Thoracic aorta (tissue), 2 donors: ENCODE results near the gene USP7. TPM values are rescaled to one million over a fixed set of nuclear protein-coding genes. Genes with fewer than 3 reads are reported as not detected.

Source experiments
- ATAC-seq: fragments of 150-250 bp; one replicate; pipeline ENCODE4 v1.8.0; 2017; ENCODE audit warnings: low read depth; ENCODE audit not compliant: insufficient number of reproducible peaks, low FRiP score
- DNase-seq: peaks from one replicate; pipeline ENCODE4 v3.0.0-alpha.2; 2020; ENCODE audit warnings: low spot score
- H3K27ac ChIP-seq, 2 donors: fragments of 200-600 bp; sonication (generic); 1 replicate in 1 of 2; 2 replicates in 1 of 2; pipeline ENCODE4 v1.5.1; 2016; ENCODE audit warnings: mild to moderate bottlenecking in 2 of 2, moderate library complexity in 2 of 2
- H3K27me3 ChIP-seq: fragments of 200-600 bp; sonication (generic); replicated peaks from 2 replicates; pipeline ENCODE4 v1.6.0; 2016; ENCODE audit warnings: mild to moderate bottlenecking; ENCODE audit not compliant: insufficient read depth
- H3K36me3 ChIP-seq: fragments of 200-600 bp; sonication (generic); one replicate; pipeline ENCODE4 v1.5.1; 2016
- H3K4me1 ChIP-seq, 2 donors: fragments of 200-600 bp; sonication (generic); 1 replicate in 1 of 2; 2 replicates in 1 of 2; pipeline versions ENCODE4 v1.5.1 to v1.6.0; 2016; ENCODE audit warnings: low read depth in 2 of 2, mild to moderate bottlenecking in 1 of 2; ENCODE audit not compliant: control insufficient read depth in 1 of 2
- H3K4me3 ChIP-seq: fragments of 200-600 bp; sonication (generic); 2 replicates; pipeline ENCODE4 v1.5.1; 2016; ENCODE audit warnings: mild to moderate bottlenecking
- H3K9me3 ChIP-seq: fragments of 200-600 bp; sonication (generic); 2 replicates; pipeline ENCODE4 v1.5.1; 2016
- total RNA-seq, 2 donors: library from RNA; depleted of rRNA; stranded (reverse); fragments of >200 nt; gene quantifications; one replicate each; pipeline versions ENCODE4 v1.1.0 to v1.2.3, GENCODE V29; 2016
- TF ChIP-seq, protein P1 (sequence below): fragments of 200-600 bp; sonication (generic); IDR thresholded peaks from one replicate; pipeline ENCODE4 v1.5.1; 2019; ENCODE audit warnings: antibody characterized with exemption

Gene USP7
- total RNA-seq, 2 donors from 2014 or later: 61.2 to 93.8 TPM

DNA sequence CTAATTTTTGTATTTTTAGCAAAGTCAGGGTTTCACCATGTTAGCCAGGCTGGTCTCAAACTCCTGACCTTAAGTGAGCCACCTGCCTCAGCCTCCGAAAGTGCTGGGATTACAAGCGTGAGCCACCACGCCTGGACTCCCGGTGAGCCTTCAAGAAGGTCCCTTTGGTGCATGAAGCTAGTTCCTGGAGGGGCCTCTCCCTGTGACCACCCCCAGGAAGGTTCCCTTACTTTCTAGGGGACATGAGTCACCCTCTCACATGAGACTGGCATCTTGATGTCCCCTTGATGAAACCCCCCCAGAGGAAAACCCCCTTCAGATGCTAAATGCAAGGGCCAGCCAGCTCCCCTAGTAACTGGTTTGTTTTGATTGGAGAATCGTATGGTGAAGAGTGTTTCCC is 107.7 kb downstream of the USP7 start:
- H3K36me3 ChIP-seq: peaks cover 41% of the 10 kb centered on the region
- H3K4me3 ChIP-seq: no peak overlapping the region
- ATAC-seq: no peak
- no peak overlapping the region for H3K27ac ChIP-seq
- DNase-seq: no peak
- TF ChIP-seq, protein P1, sequence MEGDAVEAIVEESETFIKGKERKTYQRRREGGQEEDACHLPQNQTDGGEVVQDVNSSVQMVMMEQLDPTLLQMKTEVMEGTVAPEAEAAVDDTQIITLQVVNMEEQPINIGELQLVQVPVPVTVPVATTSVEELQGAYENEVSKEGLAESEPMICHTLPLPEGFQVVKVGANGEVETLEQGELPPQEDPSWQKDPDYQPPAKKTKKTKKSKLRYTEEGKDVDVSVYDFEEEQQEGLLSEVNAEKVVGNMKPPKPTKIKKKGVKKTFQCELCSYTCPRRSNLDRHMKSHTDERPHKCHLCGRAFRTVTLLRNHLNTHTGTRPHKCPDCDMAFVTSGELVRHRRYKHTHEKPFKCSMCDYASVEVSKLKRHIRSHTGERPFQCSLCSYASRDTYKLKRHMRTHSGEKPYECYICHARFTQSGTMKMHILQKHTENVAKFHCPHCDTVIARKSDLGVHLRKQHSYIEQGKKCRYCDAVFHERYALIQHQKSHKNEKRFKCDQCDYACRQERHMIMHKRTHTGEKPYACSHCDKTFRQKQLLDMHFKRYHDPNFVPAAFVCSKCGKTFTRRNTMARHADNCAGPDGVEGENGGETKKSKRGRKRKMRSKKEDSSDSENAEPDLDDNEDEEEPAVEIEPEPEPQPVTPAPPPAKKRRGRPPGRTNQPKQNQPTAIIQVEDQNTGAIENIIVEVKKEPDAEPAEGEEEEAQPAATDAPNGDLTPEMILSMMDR: no peak
- no peaks in the 10 kb centered on the region for H3K27me3 ChIP-seq
- H3K9me3 ChIP-seq: no peaks in the 10 kb centered on the region
- H3K4me1 ChIP-seq: no peaks in the 10 kb centered on the region

DNA sequence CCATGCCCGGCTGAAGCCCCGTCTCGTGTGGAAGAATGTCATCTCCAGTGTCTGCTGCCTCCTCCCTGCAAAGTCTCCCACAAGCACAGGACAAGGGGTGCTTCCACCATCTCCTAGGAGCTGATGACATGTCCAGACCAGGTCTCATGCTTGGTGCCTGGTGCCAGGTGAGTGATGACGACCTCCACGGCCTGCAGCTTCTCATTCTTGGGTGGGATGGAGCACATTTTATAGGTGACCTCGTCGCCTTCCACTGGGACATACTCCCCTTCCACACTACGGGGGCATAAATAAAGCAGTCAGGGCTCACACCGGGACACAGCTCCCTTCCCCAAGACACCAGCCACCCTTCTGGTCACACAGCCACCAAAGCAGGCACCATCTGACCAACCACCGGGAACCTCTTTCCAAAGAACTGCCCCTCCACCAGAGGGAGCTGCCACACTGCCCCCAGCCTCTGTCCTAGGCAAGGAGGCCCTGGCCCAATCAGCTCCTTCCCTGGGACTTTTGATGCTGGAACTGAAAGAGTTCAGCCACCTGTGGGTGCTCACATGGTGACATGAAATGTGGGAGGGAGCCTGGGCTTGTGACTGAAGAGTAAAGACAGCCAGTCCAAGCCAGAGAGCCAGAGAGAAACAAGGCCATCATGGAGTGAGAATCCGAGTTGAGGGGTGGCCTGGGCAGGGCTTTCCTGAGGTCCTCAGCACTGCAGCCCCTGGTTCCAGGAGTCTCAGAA is 108.5 kb downstream of the USP7 start:
- H3K27me3 ChIP-seq: no peaks in the 10 kb centered on the region
- H3K36me3 ChIP-seq: peaks cover 41% of the 10 kb centered on the region
- DNase-seq (no peak), ATAC-seq (no peak)
- no peak overlapping the region for H3K4me3 ChIP-seq
- TF ChIP-seq, protein P1: no peak
- H3K27ac ChIP-seq: no peak overlapping the region
- no peaks in the 10 kb centered on the region for H3K9me3 ChIP-seq
- peaks cover 0 to 2% of the 10 kb centered on the region in 2 donors for H3K4me1 ChIP-seq

DNA sequence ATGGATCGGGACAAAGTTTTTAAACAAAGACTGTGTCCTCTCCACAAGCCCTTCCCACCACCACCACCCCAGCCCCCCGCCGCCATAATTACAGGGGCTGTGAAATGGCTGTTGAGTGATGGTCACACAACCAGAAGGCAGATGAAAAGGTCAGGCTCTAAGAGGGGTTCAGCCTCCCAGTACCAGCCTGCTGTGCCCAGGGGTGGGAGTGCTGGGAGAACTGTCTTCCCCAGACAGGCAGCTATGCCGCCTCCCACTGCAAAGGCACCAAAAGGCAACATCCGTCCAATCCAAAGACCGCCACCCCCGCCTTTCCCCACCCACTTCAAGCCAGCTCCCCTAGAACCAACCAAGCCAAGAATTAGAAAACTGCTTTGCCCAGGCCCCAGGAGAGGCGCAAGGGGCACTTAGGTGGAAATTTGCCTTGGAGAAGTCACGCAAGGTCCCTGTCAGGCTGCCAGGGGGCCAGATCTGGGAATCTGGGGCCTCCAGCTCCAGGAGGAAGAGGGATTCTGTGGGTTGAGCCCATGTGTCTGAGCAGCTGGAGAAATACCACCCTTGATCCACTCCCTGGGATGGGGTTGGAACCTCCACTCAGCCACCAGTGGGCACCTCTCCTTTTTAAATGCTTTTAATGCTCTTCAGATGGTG is 109.3 kb downstream of the USP7 start:
- Histone ChIP-seq H3K4me3 (no peak overlapping the region), H3K4me1 (peaks cover 0 to 7% of the 10 kb centered on the region in 2 donors), H3K27ac (no peak overlapping the region), H3K9me3 (no peaks in the 10 kb centered on the region), H3K27me3 (no peaks in the 10 kb centered on the region), H3K36me3 (peaks cover 46% of the 10 kb centered on the region)
- ATAC-seq (no peak), DNase-seq (no peak)
- TF ChIP-seq, protein P1: no peak

- no peak for ATAC-seq
- Histone ChIP-seq H3K9me3 (no peaks in the 10 kb centered on the region), H3K4me1 (peaks cover 0 to 7% of the 10 kb centered on the region in 2 donors), H3K36me3 (peaks cover 45% of the 10 kb centered on the region), H3K4me3 (no peak overlapping the region), H3K27ac (no peak overlapping the region), H3K27me3 (no peaks in the 10 kb centered on the region)
- no peak for DNase-seq
- TF ChIP-seq, protein P1: no peak
Observed at GRCh38 chr16:8853611-8854010, 110.1 kb downstream of the USP7 start.

DNA sequence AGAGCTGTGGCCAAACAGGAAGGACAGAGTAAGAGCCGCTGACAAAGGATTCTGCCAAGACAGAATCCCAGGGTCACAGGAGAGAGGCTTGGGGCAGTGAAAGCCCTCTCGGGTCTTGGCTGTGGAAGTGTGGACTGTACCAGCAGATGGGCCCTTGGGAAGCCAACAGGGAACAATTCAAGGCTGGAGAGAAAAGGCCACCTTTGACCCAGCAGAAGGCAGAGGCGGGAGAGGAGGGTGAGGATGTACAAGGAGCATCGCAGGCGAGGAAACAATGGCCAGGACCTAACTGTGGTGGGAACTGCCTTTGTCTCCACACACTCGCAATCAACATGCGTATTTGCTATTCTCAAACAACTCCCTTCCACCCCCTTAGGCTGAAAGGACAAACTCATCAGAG is 110.6 kb downstream of the USP7 start:
- no peaks in the 10 kb centered on the region for H3K27me3 ChIP-seq
- no peak for ATAC-seq
- no peak for DNase-seq
- H3K36me3 ChIP-seq: peaks cover 43% of the 10 kb centered on the region
- H3K27ac ChIP-seq: no peak overlapping the region
- peaks cover 0 to 7% of the 10 kb centered on the region in 2 donors for H3K4me1 ChIP-seq
- TF ChIP-seq, protein P1: no peak
- no peaks in the 10 kb centered on the region for H3K9me3 ChIP-seq
- H3K4me3 ChIP-seq: no peak overlapping the region
